Measurements from ENCODE around the gene CTU2. TPM values are rescaled to one million over a fixed set of nuclear protein-coding genes. Genes with fewer than 3 reads are reported as not detected.

The CTU2 gene
- total RNA-seq, 1 experiment from 2014 or later, result 39.4 TPM

DNA sequence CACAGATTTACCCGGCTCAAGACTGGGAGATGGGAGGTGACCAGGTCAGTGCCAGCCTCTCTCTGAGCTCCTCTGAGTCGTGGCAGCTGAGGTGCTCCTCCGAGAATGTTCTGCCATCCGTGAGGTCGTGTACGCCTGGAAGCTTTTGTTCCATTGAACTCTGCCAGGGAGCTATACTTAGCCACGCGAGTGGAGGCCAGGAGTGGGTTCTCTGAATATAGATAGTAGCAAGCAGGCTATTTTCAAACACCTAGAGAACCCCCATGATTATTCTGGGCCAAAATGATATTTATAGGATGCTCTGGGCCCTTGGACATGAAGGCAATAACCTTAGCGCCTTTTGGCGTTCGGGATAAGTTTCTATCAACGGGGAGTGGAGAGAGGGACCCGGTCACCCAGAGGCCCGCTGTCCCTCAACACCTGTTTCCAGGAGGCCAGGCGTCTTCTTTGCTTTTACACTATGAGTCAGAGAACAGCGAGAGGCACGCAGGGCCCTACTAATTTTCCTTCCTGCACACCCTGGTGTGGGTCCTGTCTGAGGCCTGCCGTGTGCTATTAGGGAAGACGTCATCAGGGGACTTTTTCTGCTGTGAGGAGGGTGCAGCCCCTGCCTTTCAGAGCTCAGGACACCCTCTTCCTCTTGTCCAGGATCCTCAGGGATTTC, 32.5 kb upstream of the CTU2 start:
- no peaks in the 10 kb centered on the region for H3K27me3 ChIP-seq (ENCODE audit: low read length)
- no peaks in the 10 kb centered on the region for H3K9me2 ChIP-seq (replicated peaks; ENCODE audit: low read length)
- no peaks in the 10 kb centered on the region for H3K79me2 ChIP-seq (ENCODE audit: low read length)
- intact Hi-C loops (cut with micrococcal nuclease), result no loop called here
- no peaks in the 10 kb centered on the region for H3F3A ChIP-seq (ENCODE audit: low read length, unreplicated experiment)
- no peak for DNase-seq
- BruUV-seq (replicated peaks), result no TSS peak
- ATAC-seq, result no peak
- no peak for TF ChIP-seq EZH2phosphoT487 (IDR thresholded peaks at IDR 0.05; ENCODE audit: borderline replicate concordance, low read length)
- TF ChIP-seq EZH2 (IDR thresholded peaks at IDR 0.05; ENCODE audit: low read length, unreplicated experiment), result no peak
- TF ChIP-seq, protein P1, sequence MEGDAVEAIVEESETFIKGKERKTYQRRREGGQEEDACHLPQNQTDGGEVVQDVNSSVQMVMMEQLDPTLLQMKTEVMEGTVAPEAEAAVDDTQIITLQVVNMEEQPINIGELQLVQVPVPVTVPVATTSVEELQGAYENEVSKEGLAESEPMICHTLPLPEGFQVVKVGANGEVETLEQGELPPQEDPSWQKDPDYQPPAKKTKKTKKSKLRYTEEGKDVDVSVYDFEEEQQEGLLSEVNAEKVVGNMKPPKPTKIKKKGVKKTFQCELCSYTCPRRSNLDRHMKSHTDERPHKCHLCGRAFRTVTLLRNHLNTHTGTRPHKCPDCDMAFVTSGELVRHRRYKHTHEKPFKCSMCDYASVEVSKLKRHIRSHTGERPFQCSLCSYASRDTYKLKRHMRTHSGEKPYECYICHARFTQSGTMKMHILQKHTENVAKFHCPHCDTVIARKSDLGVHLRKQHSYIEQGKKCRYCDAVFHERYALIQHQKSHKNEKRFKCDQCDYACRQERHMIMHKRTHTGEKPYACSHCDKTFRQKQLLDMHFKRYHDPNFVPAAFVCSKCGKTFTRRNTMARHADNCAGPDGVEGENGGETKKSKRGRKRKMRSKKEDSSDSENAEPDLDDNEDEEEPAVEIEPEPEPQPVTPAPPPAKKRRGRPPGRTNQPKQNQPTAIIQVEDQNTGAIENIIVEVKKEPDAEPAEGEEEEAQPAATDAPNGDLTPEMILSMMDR (conservative IDR thresholded peaks at IDR 0.05; ENCODE audit: low read depth, low read length), result no peak
- H3K4me2 ChIP-seq (ENCODE audit: low read length), result no peak overlapping the region
- no peaks in the 10 kb centered on the region for H3K9me3 ChIP-seq (ENCODE audit: low read length)
- ChIA-PET CTCF (no interaction called here), POLR2A (ENCODE audit: unreplicated experiment) (no interaction called here)
- no peak overlapping the region for H2AFZ ChIP-seq (ENCODE audit: low read length)
- no peaks in the 10 kb centered on the region for H4K20me1 ChIP-seq (ENCODE audit: low read length)
- H3K4me1 ChIP-seq (ENCODE audit: insufficient read depth, low read length), result peaks cover under 1% of the 10 kb centered on the region; the same call in 1 of the 2 replicates
- no peaks in the 10 kb centered on the region for H3K36me3 ChIP-seq (ENCODE audit: low read depth, low read length)
- H3K4me3 ChIP-seq (ENCODE audit: low read length), result no peak overlapping the region
- H3K9ac ChIP-seq (ENCODE audit: low read length), result no peak overlapping the region
- no peak overlapping the region for H3K27ac ChIP-seq (ENCODE audit: low read length)

DNA sequence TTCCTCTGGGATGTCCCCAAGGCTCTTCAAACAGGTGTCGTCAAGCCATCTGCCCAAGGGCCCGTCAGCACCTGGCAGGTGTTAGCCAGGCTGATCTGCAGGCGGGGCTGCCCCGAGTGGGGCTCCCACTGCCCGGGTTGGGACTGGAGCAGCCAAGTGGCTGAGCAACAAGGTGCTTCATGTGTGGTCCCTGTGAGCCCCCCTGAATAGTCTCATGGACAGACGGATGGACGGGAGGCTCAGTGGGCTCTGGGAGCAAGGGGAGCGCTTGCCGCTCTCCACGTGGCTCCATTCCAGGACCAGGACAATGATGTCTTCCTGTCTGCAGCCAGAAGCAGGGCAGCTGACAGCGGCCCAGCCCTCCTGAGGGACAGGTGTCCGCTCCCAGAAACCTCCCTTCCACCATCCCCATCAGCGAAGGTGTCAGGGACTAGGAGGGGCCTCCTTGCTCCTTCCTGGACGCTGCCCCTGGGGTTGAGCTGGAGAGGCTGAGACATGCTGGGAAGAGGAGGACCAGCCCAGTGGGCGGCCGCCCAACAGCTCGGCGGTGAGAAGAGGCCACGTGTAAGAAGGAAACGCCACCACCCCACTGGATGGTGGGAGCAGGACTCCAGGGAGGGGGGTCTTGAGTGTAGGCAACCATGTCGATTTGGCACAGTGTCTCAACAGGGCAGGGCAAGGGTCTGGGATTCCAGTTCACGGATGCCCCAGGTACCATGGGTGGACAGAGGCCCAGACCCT, 29.6 kb upstream of the CTU2 start:
- no TSS peak for BruUV-seq (replicated peaks)
- no peaks in the 10 kb centered on the region for H3K9me3 ChIP-seq (ENCODE audit: low read length)
- no peak for ATAC-seq
- H2AFZ ChIP-seq (ENCODE audit: low read length), result no peak overlapping the region
- H3K9ac ChIP-seq (ENCODE audit: low read length), result no peak overlapping the region
- H3K27me3 ChIP-seq (ENCODE audit: low read length), result no peaks in the 10 kb centered on the region
- no peaks in the 10 kb centered on the region for H3K79me2 ChIP-seq (ENCODE audit: low read length)
- ChIA-PET CTCF (no interaction called here), POLR2A (ENCODE audit: unreplicated experiment) (no interaction called here)
- no peak overlapping the region for H3K27ac ChIP-seq (ENCODE audit: low read length)
- no peaks in the 10 kb centered on the region for H3K9me2 ChIP-seq (replicated peaks; ENCODE audit: low read length)
- no peaks in the 10 kb centered on the region for H3K36me3 ChIP-seq (ENCODE audit: low read depth, low read length)
- peaks cover 6% of the 10 kb centered on the region; the same call in 1 of the 2 replicates for H3K4me1 ChIP-seq (ENCODE audit: insufficient read depth, low read length)
- H4K20me1 ChIP-seq (ENCODE audit: low read length), result no peaks in the 10 kb centered on the region
- DNase-seq, result no peak
- no peak overlapping the region for H3K4me2 ChIP-seq (ENCODE audit: low read length)
- no peak overlapping the region for H3K4me3 ChIP-seq (ENCODE audit: low read length)
- intact Hi-C loops (cut with micrococcal nuclease), result no loop called here
- TF ChIP-seq EZH2phosphoT487 (IDR thresholded peaks at IDR 0.05; ENCODE audit: borderline replicate concordance, low read length), result no peak
- TF ChIP-seq, protein P1 (conservative IDR thresholded peaks at IDR 0.05; ENCODE audit: low read depth, low read length), result no peak
- TF ChIP-seq EZH2 (IDR thresholded peaks at IDR 0.05; ENCODE audit: low read length, unreplicated experiment), result no peak
- H3F3A ChIP-seq (ENCODE audit: low read length, unreplicated experiment), result no peaks in the 10 kb centered on the region

DNA sequence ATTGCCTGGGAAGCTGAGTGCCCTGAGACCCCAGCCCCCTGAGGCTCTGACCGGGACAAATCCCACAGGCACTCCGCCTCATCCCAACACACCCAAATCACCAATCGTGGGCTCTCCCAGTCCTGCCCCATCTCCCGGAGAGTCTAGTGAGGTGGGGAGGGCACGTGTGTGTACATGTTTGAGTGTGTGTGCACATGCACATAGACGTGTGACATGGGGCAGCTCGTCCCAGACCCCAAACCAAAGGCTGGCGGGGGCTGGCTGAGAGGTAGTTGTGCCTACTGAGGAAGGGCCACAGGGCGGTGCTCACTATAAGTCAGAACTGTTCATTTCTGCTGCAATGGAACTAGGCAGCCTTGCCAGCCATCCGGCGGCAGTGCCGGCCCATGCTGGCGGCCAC, 28.6 kb upstream of the CTU2 start:
- no peak overlapping the region for H3K9ac ChIP-seq (ENCODE audit: low read length)
- TF ChIP-seq, protein P1 (conservative IDR thresholded peaks at IDR 0.05; ENCODE audit: low read depth, low read length), result no peak
- no peaks in the 10 kb centered on the region for H3K9me2 ChIP-seq (replicated peaks; ENCODE audit: low read length)
- no peak overlapping the region for H3K4me3 ChIP-seq (ENCODE audit: low read length)
- H2AFZ ChIP-seq (ENCODE audit: low read length), result no peak overlapping the region
- no peak for DNase-seq
- H3K36me3 ChIP-seq (ENCODE audit: low read depth, low read length), result no peaks in the 10 kb centered on the region
- H3K4me1 ChIP-seq (ENCODE audit: insufficient read depth, low read length), result peaks cover 6% of the 10 kb centered on the region; the same call in 1 of the 2 replicates
- no peak overlapping the region for H3K27ac ChIP-seq (ENCODE audit: low read length)
- BruUV-seq (replicated peaks), result no TSS peak
- H3F3A ChIP-seq (ENCODE audit: low read length, unreplicated experiment), result no peaks in the 10 kb centered on the region
- no peak for ATAC-seq
- intact Hi-C loops (cut with micrococcal nuclease), result no loop called here
- H3K9me3 ChIP-seq (ENCODE audit: low read length), result no peaks in the 10 kb centered on the region
- H3K4me2 ChIP-seq (ENCODE audit: low read length), result no peak overlapping the region
- POLR2A ChIA-PET (ENCODE audit: unreplicated experiment), result no interaction called here
- CTCF ChIA-PET, result no interaction called here
- H4K20me1 ChIP-seq (ENCODE audit: low read length), result no peaks in the 10 kb centered on the region
- no peaks in the 10 kb centered on the region for H3K27me3 ChIP-seq (ENCODE audit: low read length)
- no peaks in the 10 kb centered on the region for H3K79me2 ChIP-seq (ENCODE audit: low read length)
